Mucosa of descending colon (tissue), 3 donors: Measurements from ENCODE around the gene IFRD2. TPM values are rescaled to one million over a fixed set of nuclear protein-coding genes. Genes with fewer than 3 reads are reported as not detected.

ENCODE experiments used
- ATAC-seq: fragments of 200-7000 bp; cut with Tn5 transposase; one replicate; pipeline ENCODE4 v1.9.1; 2020; ENCODE audit warnings: mild to moderate bottlenecking, moderate library complexity
- DNase-seq, 3 donors: peaks; one replicate each; pipeline ENCODE4 v3.0.0-alpha.2; 2020
- H3K36me3 ChIP-seq: fragments of 200-600 bp; one replicate; pipeline ENCODE4 v1.8.0; 2021; ENCODE audit warnings: low read depth, mild to moderate bottlenecking
- H3K4me1 ChIP-seq: fragments of 200-600 bp; one replicate; pipeline ENCODE4 v1.8.0; 2021; ENCODE audit warnings: low read depth, mild to moderate bottlenecking
- H3K4me3 ChIP-seq: fragments of 200-600 bp; one replicate; pipeline ENCODE4 v1.8.0; 2021; ENCODE audit warnings: mild to moderate bottlenecking
- H3K9me3 ChIP-seq: fragments of 200-600 bp; one replicate; pipeline ENCODE4 v1.8.0; 2021; ENCODE audit warnings: mild to moderate bottlenecking
- intact Hi-C, 2 donors: fragments of 100-400 bp; cut with DNase I in 1 of 2; cut with micrococcal nuclease in 1 of 2; formaldehyde crosslinking; loops; one replicate each; pipeline versions ENCODE4 v1.11.0 to v1.11.1; 2022; cut with DNase I, micrococcal nuclease
- total RNA-seq, 3 donors: library from RNA; stranded (reverse); fragmentation: NEBNext Ultra II Directional in 2 of 3; extraction: Animal tissue kit (Norgen Biotek cat#: 25700) in 2 of 3; gene quantifications; one replicate each; pipeline versions ENCODE4 v1.2.1 to v1.2.4, GENCODE V29; 2021 to 2023
- TF ChIP-seq, protein P1 (sequence below): fragments of 200-600 bp; IDR thresholded peaks from one replicate; pipeline ENCODE4 v1.8.0; 2022; ENCODE audit warnings: antibody characterized with exemption, mild to moderate bottlenecking
- donor health status: DM: no; HTN: no; CAD: no; lungs with moderate emphysema.
- donor health status: DM: no; HTN: no; CAD: no.
- donor health status: DM: no; HTN: yes; CAD: no.

IFRD2 gene
- total RNA-seq, 3 donors from 2014 or later = 54.8 to 59.8 (median 57.0) TPM

DNA sequence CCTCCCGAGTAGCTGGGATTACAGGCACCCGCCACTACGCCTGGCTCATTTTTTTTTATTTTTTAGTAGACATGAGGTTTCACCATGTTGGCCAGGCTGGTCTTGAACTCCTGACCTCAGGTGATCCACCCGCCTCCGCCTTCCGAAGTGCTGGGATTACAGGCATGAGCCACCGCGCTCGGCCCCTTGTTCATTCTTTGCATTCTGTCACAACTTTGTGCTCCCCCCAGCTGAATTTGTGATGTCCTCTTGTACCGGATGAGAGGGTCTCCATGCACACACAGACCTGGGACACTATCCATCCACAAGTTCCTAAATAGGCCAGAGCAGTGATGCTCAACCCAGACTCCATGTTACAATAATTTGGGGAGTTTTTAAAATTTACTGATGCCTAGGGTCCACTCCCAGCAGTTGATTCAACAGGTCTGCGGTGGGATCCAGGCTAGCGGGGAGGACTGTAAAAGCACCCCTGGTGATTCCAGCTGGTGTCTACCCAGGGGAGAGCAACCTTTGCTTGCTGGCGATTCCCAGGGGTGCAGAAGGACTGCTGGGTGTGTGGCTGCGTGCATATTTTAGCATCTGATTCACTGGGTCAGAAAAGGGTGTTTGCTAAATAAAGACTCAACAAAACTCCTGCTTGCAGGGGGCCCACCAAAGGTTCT is 47.4 kb upstream of the IFRD2 start:
- H3K9me3 ChIP-seq = no peaks in the 10 kb centered on the region
- ATAC-seq (no peak), DNase-seq (no peak)
- H3K4me1 ChIP-seq = peaks cover 47% of the 10 kb centered on the region
- intact Hi-C loops = no loop called here
- no peaks in the 10 kb centered on the region for H3K36me3 ChIP-seq
- TF ChIP-seq, protein P1, sequence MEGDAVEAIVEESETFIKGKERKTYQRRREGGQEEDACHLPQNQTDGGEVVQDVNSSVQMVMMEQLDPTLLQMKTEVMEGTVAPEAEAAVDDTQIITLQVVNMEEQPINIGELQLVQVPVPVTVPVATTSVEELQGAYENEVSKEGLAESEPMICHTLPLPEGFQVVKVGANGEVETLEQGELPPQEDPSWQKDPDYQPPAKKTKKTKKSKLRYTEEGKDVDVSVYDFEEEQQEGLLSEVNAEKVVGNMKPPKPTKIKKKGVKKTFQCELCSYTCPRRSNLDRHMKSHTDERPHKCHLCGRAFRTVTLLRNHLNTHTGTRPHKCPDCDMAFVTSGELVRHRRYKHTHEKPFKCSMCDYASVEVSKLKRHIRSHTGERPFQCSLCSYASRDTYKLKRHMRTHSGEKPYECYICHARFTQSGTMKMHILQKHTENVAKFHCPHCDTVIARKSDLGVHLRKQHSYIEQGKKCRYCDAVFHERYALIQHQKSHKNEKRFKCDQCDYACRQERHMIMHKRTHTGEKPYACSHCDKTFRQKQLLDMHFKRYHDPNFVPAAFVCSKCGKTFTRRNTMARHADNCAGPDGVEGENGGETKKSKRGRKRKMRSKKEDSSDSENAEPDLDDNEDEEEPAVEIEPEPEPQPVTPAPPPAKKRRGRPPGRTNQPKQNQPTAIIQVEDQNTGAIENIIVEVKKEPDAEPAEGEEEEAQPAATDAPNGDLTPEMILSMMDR = no peak
- H3K4me3 ChIP-seq = peak overlapping the region; percentile 17

DNA sequence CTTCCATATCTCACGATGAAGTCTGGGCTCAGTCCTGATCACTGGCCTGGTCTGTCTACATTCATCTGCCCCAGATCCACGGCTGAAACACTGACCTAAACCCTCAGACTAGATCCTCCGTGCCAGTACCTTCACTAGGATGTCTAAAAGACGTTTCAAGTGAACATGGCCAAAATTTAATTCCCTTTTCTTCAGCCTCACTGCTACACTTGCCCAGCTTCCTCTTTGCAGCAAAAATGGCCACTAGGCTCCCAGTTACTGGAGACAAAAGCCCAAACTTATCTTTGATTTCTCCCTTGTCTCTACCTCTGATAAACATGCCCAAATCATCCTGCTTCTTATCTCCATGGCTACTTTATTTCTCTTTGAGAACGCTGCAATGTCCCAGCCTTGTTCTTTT is 46.7 kb upstream of the IFRD2 start:
- Histone ChIP-seq H3K9me3 (no peaks in the 10 kb centered on the region), H3K36me3 (no peaks in the 10 kb centered on the region), H3K4me1 (peaks cover 54% of the 10 kb centered on the region), H3K4me3 (no peak overlapping the region)
- ATAC-seq (no peak), DNase-seq (no peak)
- TF ChIP-seq, protein P1 = no peak
- intact Hi-C loops = no loop called here

DNA sequence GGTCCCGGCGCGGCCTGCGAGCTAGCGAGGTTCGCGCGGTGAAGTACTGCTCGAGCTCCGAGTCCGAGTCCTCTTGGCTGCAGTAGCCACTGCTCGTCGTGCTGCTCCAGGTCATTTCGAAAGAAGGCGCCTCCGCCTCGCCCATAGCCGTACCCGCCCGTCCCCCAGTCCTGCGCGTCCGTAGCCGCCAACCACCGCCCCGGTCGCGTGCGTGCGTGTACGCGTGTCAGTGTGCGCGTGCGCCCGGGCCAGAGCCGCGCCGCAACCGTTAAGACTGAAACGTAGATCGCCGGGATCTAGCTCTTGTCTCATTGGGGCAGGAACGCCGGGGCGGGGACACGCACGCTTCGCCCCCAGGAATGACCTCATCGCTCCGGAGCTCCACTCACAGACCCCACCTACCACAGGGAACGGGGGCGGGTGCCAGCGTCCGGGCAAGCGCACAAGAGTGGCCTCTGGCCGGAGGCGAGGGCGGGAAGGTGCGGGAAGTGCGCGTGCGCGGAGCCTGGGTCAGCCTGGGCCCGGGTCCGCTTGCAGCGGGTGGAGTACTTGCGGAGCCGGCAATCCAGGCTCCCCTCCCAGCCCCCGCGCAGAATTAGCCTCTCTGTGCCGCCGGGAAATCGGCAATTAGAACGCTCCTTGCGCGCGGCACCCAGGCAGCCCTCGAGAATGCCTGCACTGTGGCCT is 45.1 kb upstream of the IFRD2 start:
- TF ChIP-seq, protein P1 = no peak
- ATAC-seq (peak; percentile 87), DNase-seq (peak; percentile 99 to 100 (median 99))
- H3K36me3 ChIP-seq = no peaks in the 10 kb centered on the region
- peaks cover 60% of the 10 kb centered on the region for H3K4me1 ChIP-seq
- intact Hi-C loops = no loop called here
- no peaks in the 10 kb centered on the region for H3K9me3 ChIP-seq
- peak overlapping the region; percentile 53 for H3K4me3 ChIP-seq

DNA sequence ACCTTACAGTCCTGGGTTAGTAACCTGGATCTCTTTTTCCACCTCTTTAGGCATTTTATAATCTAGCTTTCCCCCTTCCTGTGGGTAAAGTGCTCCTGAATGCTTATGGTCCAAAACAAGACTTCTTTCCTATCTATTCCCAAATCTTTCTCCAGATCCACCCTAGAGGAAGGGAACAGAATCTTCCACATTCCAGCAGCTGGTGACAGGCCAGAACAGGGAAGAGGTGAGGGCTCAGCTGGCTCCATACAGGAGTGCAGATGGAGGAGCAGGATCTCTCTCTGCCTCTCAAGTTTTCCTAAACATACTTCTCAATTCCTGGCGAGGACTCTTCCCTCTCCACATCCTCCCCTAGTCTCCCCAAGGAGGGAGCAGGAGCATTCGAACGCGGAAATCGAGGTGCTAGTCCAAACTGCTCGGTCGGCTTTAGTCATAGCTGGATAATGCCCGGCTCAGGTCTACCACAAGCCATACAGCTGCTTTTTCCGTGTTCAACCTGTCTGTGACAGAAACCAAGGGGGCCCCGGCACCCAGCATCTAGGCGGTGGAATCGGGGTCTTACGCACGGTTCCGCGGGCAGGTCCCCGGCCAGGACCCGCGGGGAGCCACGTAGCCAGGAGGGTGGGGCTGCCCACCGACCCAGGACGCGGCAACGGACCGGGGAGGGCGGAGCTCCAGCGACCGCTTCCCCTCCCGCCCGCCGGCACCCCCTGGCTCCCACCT is 44.4 kb upstream of the IFRD2 start:
- H3K4me3 ChIP-seq = peak overlapping the region; percentile 53
- no peaks in the 10 kb centered on the region for H3K9me3 ChIP-seq
- ATAC-seq (peak; percentile 5), DNase-seq (peak in 1 of 3 donors; percentile 50)
- H3K4me1 ChIP-seq = peaks cover 60% of the 10 kb centered on the region
- intact Hi-C loops = no loop called here
- TF ChIP-seq, protein P1 = no peak
- no peaks in the 10 kb centered on the region for H3K36me3 ChIP-seq

DNA sequence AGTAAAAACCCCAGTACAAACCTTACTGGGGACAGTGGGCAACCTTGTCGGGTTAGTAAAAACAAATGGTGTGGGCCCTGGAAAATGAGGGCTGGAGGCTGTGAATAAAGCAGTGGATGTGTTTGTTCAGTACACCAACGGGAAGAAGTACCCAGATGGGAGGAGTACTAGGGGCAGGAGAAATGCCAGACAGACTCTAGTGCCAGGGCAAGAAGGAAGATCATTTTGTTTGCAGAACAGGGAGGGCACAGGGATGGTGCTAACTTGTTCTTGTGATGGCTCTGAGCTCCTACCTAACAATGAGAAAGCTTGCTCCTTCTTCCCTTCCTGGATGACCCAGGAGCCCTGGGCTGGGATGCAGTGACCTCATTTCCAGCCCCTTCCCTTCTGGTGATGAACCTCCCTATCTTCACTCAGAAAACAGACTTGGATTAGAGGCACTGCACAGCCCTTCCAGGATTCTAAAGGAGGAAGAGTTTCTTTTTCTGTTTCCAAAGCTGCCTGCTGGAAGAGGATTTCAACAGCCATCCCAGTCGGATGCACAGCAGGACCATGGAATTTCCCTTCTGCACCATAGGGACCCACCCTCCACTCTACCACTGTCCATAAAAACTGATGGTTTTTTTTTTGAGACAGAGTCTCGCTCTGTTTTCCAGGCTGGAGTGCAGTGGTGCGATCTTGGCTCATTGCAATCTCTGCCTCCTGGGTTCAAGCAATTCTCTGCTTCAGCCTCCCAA is 42.3 kb upstream of the IFRD2 start:
- Histone ChIP-seq H3K4me3 (no peak overlapping the region), H3K4me1 (peaks cover 47% of the 10 kb centered on the region), H3K36me3 (peaks cover 8% of the 10 kb centered on the region), H3K9me3 (no peaks in the 10 kb centered on the region)
- ATAC-seq (no peak), DNase-seq (no peak)
- intact Hi-C loops = no loop called here
- TF ChIP-seq, protein P1 = no peak
